Stimulated activated CD4-positive, alpha-beta T cell treated with anti-CD3 and anti-CD28 coated beads, Interleukin-1b, Interleukin-23, amount 100 ng/mL, for 4 hours (primary cell): ENCODE results near the gene ATP6V0E1.
"Not testable (repeated sequence)": the region's sequence is repeated elsewhere in the genome, so short reads cannot be mapped to it uniquely, and the experiment has no call there.

Source experiments
- DNase-seq, 2 donors: peaks; one replicate each; pipeline ENCODE4 v3.0.0-alpha.2; 2020; ENCODE audit warnings: low read depth in 2 of 2

Gene ATP6V0E1

GRCh38 chr5:173035904-173036707, 52.5 kb downstream of the ATP6V0E1 start:
- DNase-seq, result peak in 1 of 2 donors; percentile 15

DNA sequence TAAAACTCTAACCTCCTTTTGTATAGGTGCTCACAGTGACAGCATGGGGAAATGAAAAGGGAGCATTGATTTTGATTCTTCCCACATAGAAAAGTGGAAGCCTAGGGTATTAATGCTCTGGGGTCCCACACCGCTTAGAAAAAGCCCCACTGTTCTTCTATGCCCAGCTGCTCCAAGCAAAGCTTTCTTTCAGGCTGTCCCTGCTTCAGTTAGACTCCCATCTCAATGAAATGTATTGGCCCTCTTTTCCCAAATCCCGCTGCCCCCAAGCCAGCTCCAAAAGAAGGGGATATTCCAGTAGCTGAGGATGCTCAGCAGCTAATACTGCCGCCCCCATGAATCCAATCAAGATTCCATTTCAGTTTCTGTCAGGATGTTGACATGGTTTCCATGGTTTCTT, 55.6 kb downstream of the ATP6V0E1 start:
- DNase-seq, result no peak

- DNase-seq, result no peak
Observed at GRCh38 chr5:173039964-173040363, 56.4 kb downstream of the ATP6V0E1 start.

- DNase-seq, result no peak
Observed at GRCh38 chr5:173041881-173042762, 58.6 kb downstream of the ATP6V0E1 start.

DNA sequence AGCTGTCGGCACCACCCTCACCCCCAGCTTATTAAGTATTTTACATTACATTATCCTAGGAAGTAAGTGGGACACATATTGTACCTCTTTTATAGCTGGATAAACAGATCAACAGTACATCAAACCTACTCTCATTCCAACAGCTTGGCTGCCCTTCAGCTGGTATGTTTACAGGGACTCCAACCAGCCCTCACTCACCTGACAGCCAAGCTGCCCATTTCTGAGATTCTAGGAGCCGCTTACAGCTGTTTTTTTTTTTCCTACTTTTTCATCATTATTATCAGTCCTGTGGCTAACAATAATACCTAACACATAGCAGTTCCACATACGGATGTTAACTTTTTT, 59.2 kb downstream of the ATP6V0E1 start:
- DNase-seq, result no peak

DNA sequence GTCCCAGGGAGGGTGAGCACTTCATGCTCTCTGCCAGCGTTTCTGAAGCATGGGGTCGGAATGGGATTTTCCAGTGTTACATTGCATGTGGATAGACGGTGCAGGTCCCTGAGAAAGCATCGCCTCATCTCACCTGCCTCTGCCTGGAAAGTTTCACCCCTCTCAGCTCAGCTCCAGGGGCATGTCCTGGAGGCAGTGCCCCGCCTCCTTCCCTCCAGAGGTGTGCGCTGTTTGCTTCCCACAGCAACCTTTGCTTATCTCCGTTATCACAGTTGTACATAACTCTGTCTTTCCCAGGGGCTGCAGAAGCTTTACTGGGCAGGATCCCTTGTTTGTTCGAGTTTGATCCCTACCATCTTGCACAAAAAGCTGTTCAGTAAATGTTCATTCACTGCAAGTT, 61.9 kb downstream of the ATP6V0E1 start:
- DNase-seq, result no peak

DNA sequence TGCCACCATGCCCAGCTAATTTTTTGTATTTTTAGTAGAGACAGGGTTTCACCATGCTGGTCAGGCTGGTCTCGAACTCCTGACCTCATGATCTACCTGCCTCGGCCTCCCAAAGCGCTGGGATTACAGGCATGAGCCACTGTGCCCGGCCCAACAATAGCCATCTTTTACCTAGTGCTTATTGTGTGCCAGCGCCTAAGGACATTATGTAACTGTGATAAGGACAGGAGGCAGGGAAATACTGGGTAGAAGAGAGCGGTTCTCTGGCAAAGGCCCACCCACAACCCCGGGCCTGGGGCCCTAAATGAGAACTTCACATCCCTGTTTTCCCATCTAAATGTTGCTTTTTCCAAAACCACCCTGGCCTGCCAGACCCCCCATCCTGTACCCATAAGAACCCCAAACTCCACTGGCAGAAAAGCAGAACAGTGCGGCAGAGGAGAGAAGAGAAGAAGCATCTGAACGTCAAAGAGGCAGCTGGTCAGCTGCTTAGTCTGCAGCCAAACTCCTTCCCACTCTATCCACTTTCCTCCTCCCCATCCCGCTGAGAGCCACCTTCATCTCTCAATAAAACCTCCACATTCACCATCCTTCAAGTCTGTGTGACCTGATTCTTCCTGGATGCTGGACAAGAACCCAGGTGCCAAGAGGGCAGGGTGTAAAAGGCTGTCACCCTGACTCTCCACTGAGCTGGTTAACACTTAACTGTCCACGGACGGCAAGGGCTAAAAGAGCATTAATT, 63.7 kb downstream of the ATP6V0E1 start:
- not testable (repeated sequence) for DNase-seq

- no peak for DNase-seq
Observed at GRCh38 chr5:173047838-173048105, 64.2 kb downstream of the ATP6V0E1 start.

DNA sequence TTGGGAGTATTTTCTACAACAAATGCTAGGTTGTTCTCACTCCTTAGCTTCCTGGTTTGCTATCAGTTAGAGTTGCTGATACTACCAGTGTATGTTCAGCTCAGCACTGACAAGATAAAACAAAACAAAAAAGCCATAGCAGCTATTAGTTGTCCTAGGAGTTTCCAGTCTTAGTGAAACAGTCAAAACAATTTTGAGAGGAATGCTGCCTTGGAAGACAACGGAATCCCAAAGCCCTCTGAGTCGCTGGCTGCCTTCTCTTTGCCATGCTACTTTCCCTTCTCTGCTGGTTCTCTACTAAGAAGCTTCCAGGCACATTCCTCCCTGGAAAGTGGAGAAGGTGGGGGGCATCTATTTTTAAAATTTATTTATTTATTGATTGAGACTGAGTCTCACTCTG, 67.2 kb downstream of the ATP6V0E1 start:
- DNase-seq, result no peak

- DNase-seq, result no peak
Observed at GRCh38 chr5:173051746-173052145, 68.2 kb downstream of the ATP6V0E1 start.

GRCh38 chr5:173053041-173053440, 69.5 kb downstream of the ATP6V0E1 start:
- DNase-seq, result no peak

- no peak for DNase-seq
Observed at GRCh38 chr5:173055042-173055721, 71.6 kb downstream of the ATP6V0E1 start.

DNA sequence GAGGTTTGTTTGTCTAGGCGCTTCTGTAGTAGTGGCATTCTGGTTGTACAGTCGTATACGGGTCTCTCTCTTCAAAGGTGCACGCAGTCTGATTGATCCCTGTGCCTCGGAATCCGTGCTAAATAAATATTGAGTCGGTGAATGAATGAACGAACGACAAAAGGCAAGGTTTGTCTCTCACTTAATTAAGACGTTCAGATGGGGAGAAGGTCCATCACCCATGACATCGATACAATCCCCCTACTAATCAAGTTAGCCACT, 72.1 kb downstream of the ATP6V0E1 start:
- no peak for DNase-seq

DNA sequence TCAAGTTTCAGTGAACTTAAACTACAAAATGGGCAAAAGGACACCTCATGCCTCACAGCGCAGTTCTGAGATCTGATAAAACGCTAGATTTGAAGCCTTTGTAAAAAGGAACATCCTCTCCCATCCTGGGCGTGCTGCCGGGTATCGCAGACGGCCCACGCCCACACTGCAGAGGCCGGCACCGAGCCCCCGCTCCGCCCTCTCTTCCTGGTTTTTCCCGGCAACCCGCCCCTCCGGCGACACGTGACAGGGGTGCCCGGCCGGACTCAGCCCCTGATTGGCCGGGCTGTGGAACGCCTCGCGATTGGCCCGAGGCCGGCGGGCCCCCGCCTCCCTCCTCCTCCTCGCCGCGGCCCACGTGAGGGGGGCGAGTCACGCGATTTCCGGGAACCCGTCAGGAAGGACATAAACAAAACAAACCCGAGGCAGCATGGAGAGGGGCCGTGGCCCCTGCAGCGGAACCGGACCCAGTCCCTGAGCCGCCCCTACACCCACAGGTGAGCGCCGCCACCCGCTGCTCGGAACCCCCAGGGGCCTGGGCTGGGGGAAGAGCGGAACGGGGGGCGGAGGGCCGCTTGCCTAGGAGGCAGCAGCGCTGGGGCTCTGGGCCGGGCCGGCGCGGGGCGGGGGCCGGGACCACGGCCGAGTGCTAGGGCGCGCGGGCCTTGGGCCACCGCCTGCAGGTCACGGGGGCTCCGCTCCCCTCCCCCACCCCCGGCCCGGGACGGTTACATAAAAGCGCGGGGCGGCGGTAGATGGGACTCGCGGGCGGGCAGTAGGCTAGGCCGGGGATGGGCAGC, 72.6 kb downstream of the ATP6V0E1 start, which contains the start of gene CREBRF:
CREBRF (plus strand) TSS at position 370 of the 800 bp plus-strand sequence. CDS start 24,424 bp downstream, outside the sequence.
- peak; percentile 94 for DNase-seq

DNA sequence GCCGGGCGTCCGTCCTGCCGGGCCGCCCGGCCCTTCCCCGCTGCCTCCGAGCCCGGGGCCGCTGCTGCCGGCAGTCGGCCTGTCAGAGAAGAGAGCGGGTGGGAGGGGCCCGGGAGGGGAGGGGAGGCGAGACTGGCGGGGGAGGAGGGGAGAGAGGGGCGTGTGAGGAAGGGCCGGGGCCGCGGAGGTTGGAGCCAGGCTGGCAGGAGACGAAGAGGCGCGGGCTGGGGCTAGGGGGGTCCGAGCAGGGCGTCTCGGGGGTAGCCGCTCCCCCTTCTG, 73.2 kb downstream of the ATP6V0E1 start:
- peak; percentile 73 to 80 for DNase-seq

- peak; percentile 95 to 99 for DNase-seq
Observed at GRCh38 chr5:173057062-173057924, 73.7 kb downstream of the ATP6V0E1 start.

DNA sequence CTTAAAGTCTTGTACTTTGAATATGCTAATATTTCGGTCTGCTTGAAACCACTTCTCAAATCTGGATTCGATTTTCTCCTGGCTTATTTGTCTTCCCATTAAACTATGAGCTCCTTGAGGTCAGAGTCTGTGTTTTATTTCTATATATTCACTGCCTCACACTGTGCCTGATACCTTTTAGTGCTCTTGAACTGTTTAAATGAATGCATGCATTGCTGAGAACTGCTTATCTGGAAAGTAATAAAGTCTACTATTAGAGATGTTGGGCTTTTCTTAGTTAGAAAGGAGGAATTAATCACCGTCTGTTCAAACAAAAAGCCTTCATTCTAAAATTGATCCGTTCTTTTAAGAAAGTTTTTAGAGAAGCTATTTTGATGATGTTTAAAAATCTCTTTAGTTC, 78.6 kb downstream of the ATP6V0E1 start:
- DNase-seq, result no peak

DNA sequence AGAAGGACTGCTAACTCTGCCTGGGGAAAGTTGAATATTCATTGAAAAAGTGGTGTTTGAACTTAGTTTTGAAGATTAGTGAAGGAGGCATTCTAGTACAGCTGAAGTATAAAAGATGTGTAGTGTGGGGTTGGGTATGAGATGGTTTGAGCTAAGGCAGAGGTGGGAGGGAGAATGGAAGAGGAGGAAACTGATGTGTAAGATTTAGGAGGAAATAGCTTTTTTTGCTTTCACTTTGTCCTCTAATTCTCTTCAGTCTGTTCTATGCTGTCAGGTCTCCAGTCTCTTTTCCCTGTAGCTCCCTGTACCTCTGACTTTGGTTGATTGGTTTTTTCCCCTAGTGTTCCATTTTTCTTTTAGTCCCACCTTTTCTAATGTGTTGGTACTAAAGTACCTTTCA, 81.6 kb downstream of the ATP6V0E1 start:
- DNase-seq, result no peak

GRCh38 chr5:173069671-173070070, 86.1 kb downstream of the ATP6V0E1 start:
- no peak for DNase-seq

GRCh38 chr5:173075137-173075843, 91.7 kb downstream of the ATP6V0E1 start:
- DNase-seq, result no peak
